ENCODE measurements around the gene CCDC92B. TPM values are rescaled to one million over a fixed set of nuclear protein-coding genes. Genes with fewer than 3 reads are reported as not detected.
"Not testable (repeated sequence)": the region's sequence is repeated elsewhere in the genome, so short reads cannot be mapped to it uniquely, and the experiment has no call there.

CCDC92B gene
- total RNA-seq, 1 experiment from 2014 or later: not detected

GRCh38 chr17:2703606-2704005 lies 45.8 kb downstream of the CCDC92B start:
- no peak for DNase-seq (ENCODE audit: low spot score)

- no peak for DNase-seq (ENCODE audit: low spot score)
These were observed 46.3 kb downstream of the CCDC92B start for GRCh38 chr17:2703181-2703580.

GRCh38 chr17:2701996-2702741 lies 47.3 kb downstream of the CCDC92B start:
- DNase-seq (ENCODE audit: low spot score): no peak

GRCh38 chr17:2701161-2701995 lies 48.1 kb downstream of the CCDC92B start:
- no peak for DNase-seq (ENCODE audit: low spot score)

- no peak for DNase-seq (ENCODE audit: low spot score)
These were observed 48.8 kb downstream of the CCDC92B start for GRCh38 chr17:2700491-2701141.

- DNase-seq (ENCODE audit: low spot score): no peak
These were observed 49.4 kb downstream of the CCDC92B start for GRCh38 chr17:2700030-2700490.

- not testable (repeated sequence) for DNase-seq (ENCODE audit: low spot score)
These were observed 50.1 kb downstream of the CCDC92B start for GRCh38 chr17:2699216-2699805.

GRCh38 chr17:2697611-2698162 lies 51.8 kb downstream of the CCDC92B start:
- no peak for DNase-seq (ENCODE audit: low spot score)

- DNase-seq (ENCODE audit: low spot score): no peak
These were observed 53.3 kb downstream of the CCDC92B start for GRCh38 chr17:2695961-2696760.

- DNase-seq (ENCODE audit: low spot score): no peak
These were observed 54.0 kb downstream of the CCDC92B start for GRCh38 chr17:2695243-2695960.

GRCh38 chr17:2694381-2695242 lies 54.8 kb downstream of the CCDC92B start:
- DNase-seq (ENCODE audit: low spot score): no peak

GRCh38 chr17:2693561-2694380 lies 55.7 kb downstream of the CCDC92B start:
- no peak for DNase-seq (ENCODE audit: low spot score)

GRCh38 chr17:2692781-2693135 lies 56.7 kb downstream of the CCDC92B start:
- no peak for DNase-seq (ENCODE audit: low spot score)

- DNase-seq (ENCODE audit: low spot score): no peak
These were observed 57.3 kb downstream of the CCDC92B start for GRCh38 chr17:2691965-2692780.

- DNase-seq (ENCODE audit: low spot score): no peak
These were observed 58.2 kb downstream of the CCDC92B start for GRCh38 chr17:2691069-2691871.
